HEK293 (cell line): ENCODE results near the gene ADGRF3.
"Not testable (repeated sequence)": the region's sequence is repeated elsewhere in the genome, so short reads cannot be mapped to it uniquely, and the experiment has no call there.

Experiments
- CTCF ChIA-PET: fragments of 350-600 bp; formaldehyde crosslinking; extraction: SDS; loops from one replicate; lab custom pipeline; 2021; ENCODE audit warnings: antibody characterized with exemption; lab: Yijun Ruan, JAX
- POLR2A ChIA-PET: fragments of 300-600 bp; formaldehyde crosslinking; extraction: SDS; loops from one replicate; lab custom pipeline; 2020; ENCODE audit warnings: antibody characterized with exemption, inconsistent platforms; lab: Yijun Ruan, JAX
- H3K27ac ChIP-seq: fragments of 200-500 bp; sonication (Bioruptor generic); 2 replicates; pipeline ENCODE4 v1.5.1; 2014; ENCODE audit warnings: low read depth, low read length, control low read depth, inconsistent platforms; ENCODE audit errors: extremely low read depth
- H3K36me3 ChIP-seq, 2 experiments: fragments of 200-500 bp in 1 of 2; sonication (Bioruptor generic) in 1 of 2; 1 replicate in 1 of 2; 2 replicates in 1 of 2; pipeline ENCODE4 v1.5.1; 2014 to 2017; ENCODE audit warnings: inconsistent platforms in 2 of 2, low read length in 2 of 2; ENCODE audit not compliant: control insufficient read depth in 2 of 2, insufficient read depth in 1 of 2
- H3K4me1 ChIP-seq: fragments of 200-500 bp; sonication (Bioruptor generic); 2 replicates; pipeline ENCODE4 v1.5.1; 2014; ENCODE audit warnings: mild to moderate bottlenecking, low read length, inconsistent platforms; ENCODE audit not compliant: control insufficient read depth, insufficient read depth
- H3K4me3 ChIP-seq: 2 replicates; pipeline ENCODE4 v1.5.1; 2011; ENCODE audit warnings: low read depth, mild to moderate bottlenecking, control low read depth, low read length, moderate library complexity
- H3K9me3 ChIP-seq: fragments of 200-500 bp; sonication (Bioruptor generic); 2 replicates; pipeline ENCODE4 v1.5.1; 2014; ENCODE audit warnings: low read depth, low read length, inconsistent platforms; ENCODE audit not compliant: control insufficient read depth, insufficient read depth
- BCL11A ChIP-seq: fragments of 450-650 bp; formaldehyde crosslinking; IDR thresholded peaks from 2 replicates; pipeline ENCODE4 v1.5.1; 2016; ENCODE audit warnings: low read depth, missing biosample characterization, missing genetic modification characterization
- GLIS1 ChIP-seq: fragments of 450-650 bp; formaldehyde crosslinking; IDR thresholded peaks from 2 replicates; pipeline ENCODE4 v1.5.1; 2016; ENCODE audit warnings: missing biosample characterization, missing genetic modification characterization
- GLIS2 ChIP-seq: fragments of 450-650 bp; formaldehyde crosslinking; IDR thresholded peaks from 2 replicates; pipeline ENCODE4 v1.5.1; 2016; ENCODE audit warnings: missing biosample characterization, missing genetic modification characterization
- HOXD13 ChIP-seq: sonication (generic); formaldehyde crosslinking; IDR thresholded peaks from 2 replicates; pipeline ENCODE4 v1.8.0; 2022; ENCODE audit warnings: missing genetic modification reagents, borderline replicate concordance
- PRDM4 ChIP-seq: fragments of 450-650 bp; formaldehyde crosslinking; IDR thresholded peaks from 2 replicates; pipeline ENCODE4 v1.5.1; 2017; ENCODE audit warnings: missing biosample characterization, missing genetic modification characterization
- SALL2 ChIP-seq: fragments of 450-650 bp; formaldehyde crosslinking; IDR thresholded peaks from 2 replicates; pipeline ENCODE4 v1.5.0; 2017; ENCODE audit warnings: missing biosample characterization, mild to moderate bottlenecking, missing genetic modification characterization, borderline replicate concordance
- ZBTB21 ChIP-seq: fragments of 450-650 bp; formaldehyde crosslinking; IDR thresholded peaks from 2 replicates; pipeline ENCODE4 v1.5.1; 2017; ENCODE audit warnings: missing biosample characterization, missing genetic modification characterization
- ZBTB49 ChIP-seq: fragments of 450-650 bp; formaldehyde crosslinking; IDR thresholded peaks from 2 replicates; pipeline ENCODE4 v1.5.1; 2016; ENCODE audit warnings: missing biosample characterization, missing genetic modification characterization, low read depth
- ZNF112 ChIP-seq: fragments of 450-650 bp; formaldehyde crosslinking; IDR thresholded peaks from 2 replicates; pipeline ENCODE4 v1.5.0; 2017; ENCODE audit warnings: missing biosample characterization, missing genetic modification characterization
- ZNF311 ChIP-seq: fragments of 450-650 bp; formaldehyde crosslinking; IDR thresholded peaks from 2 replicates; pipeline ENCODE4 v1.5.1; 2017; ENCODE audit warnings: missing biosample characterization, missing genetic modification characterization, borderline replicate concordance
- ZNF561 ChIP-seq: fragments of 450-650 bp; IDR thresholded peaks from 2 replicates; pipeline ENCODE4 v1.5.1; 2018; ENCODE audit warnings: missing biosample characterization, missing genetic modification characterization, borderline replicate concordance
- ZNF571 ChIP-seq: fragments of 450-650 bp; formaldehyde crosslinking; IDR thresholded peaks from 2 replicates; pipeline ENCODE4 v1.5.0; 2017; ENCODE audit warnings: missing biosample characterization, missing genetic modification characterization
- ZNF707 ChIP-seq: fragments of 450-650 bp; formaldehyde crosslinking; IDR thresholded peaks from 2 replicates; pipeline ENCODE4 v1.5.1; 2016; ENCODE audit warnings: missing biosample characterization, missing genetic modification characterization
- ZNF776 ChIP-seq: fragments of 450-650 bp; formaldehyde crosslinking; IDR thresholded peaks from 2 replicates; pipeline ENCODE4 v1.5.0; 2017; ENCODE audit warnings: missing biosample characterization, missing genetic modification characterization, borderline replicate concordance
- TF ChIP-seq, protein P1 (sequence below): fragments of 450-650 bp; formaldehyde crosslinking; IDR thresholded peaks from 2 replicates; pipeline ENCODE4 v1.5.1; 2016; ENCODE audit warnings: missing biosample characterization, missing genetic modification characterization

Gene ADGRF3

GRCh38 chr2:26333293-26333692, 13.3 kb downstream of the ADGRF3 start:
- Histone ChIP-seq H3K27ac (no peak overlapping the region), H3K4me1 (no peaks in the 10 kb centered on the region), H3K9me3 (no peaks in the 10 kb centered on the region), H3K36me3 (no peaks in the 10 kb centered on the region), H3K4me3 (no peak overlapping the region)
- POLR2A ChIA-PET, result no interaction called here
- TF ChIP-seq PRDM4 (tag by site-specific recombination), result no peak
- TF ChIP-seq, protein P1, sequence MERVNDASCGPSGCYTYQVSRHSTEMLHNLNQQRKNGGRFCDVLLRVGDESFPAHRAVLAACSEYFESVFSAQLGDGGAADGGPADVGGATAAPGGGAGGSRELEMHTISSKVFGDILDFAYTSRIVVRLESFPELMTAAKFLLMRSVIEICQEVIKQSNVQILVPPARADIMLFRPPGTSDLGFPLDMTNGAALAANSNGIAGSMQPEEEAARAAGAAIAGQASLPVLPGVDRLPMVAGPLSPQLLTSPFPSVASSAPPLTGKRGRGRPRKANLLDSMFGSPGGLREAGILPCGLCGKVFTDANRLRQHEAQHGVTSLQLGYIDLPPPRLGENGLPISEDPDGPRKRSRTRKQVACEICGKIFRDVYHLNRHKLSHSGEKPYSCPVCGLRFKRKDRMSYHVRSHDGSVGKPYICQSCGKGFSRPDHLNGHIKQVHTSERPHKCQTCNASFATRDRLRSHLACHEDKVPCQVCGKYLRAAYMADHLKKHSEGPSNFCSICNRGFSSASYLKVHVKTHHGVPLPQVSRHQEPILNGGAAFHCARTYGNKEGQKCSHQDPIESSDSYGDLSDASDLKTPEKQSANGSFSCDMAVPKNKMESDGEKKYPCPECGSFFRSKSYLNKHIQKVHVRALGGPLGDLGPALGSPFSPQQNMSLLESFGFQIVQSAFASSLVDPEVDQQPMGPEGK, result no peak
- no peak for TF ChIP-seq ZNF112 (tag by site-specific recombination)
- no peak for TF ChIP-seq ZBTB49 (tag by site-specific recombination)
- TF ChIP-seq SALL2 (tag by site-specific recombination), result no peak
- CTCF ChIA-PET, result interaction anchor here (0.7 kb wide), 1 partner anchor 188 kb away, joined by 3 read pairs; no protein-coding TSS in a partner anchor

DNA sequence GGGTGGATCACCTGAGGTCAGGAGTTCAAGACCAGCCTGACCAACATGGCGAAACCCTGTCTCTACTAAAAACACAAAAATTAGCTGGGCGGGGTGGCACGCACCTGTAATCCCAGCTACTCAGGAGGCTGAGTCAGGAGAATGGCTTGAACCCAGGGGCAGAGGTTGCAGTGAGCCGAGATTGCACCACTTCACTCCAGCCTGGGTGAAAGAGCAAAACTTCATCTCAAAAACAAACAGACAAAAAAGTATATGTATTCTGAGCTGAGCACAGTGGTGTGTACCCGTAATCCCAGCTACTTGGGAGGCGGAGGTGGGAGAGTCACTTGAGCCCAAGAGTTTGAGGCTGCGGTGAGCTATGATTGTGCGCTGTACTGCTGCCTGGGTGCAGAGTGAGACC, 15.3 kb downstream of the ADGRF3 start:
- not testable (repeated sequence) for H3K4me1 ChIP-seq, H3K9me3 ChIP-seq, H3K36me3 ChIP-seq, H3K27ac ChIP-seq, H3K4me3 ChIP-seq
- ChIA-PET CTCF (interaction anchor here (0.6 to 2.3 kb wide), 14 partner anchors 7 to 802 kb away, joined by 3 to 7 read pairs (median 4); no protein-coding TSS in a partner anchor), POLR2A (interaction anchor here (1.1 kb wide), 1 partner anchor 14 kb away, joined by 3 read pairs; the partner anchor contains the start of gene SELENOI)

- Histone ChIP-seq H3K4me3 (no peak overlapping the region), H3K36me3 (no peaks in the 10 kb centered on the region), H3K9me3 (no peaks in the 10 kb centered on the region), H3K27ac (no peak overlapping the region), H3K4me1 (no peaks in the 10 kb centered on the region)
- CTCF ChIA-PET, result interaction anchor here (0.6 to 2.3 kb wide), 20 partner anchors 8 to 416 kb away, joined by 3 to 7 read pairs (median 4); partner anchors contain the start of genes HADHA and HADHB
- TF ChIP-seq BCL11A (tag by site-specific recombination), result no peak
- no peak for TF ChIP-seq GLIS2 (tag by site-specific recombination)
- no peak for TF ChIP-seq GLIS1 (tag by site-specific recombination)
- TF ChIP-seq ZNF561 (tag by site-specific recombination), result no peak
- no peak for TF ChIP-seq ZNF707 (tag by site-specific recombination)
- TF ChIP-seq HOXD13 (CRISPR knock-in tag), result no peak
- no peak for TF ChIP-seq ZNF571 (tag by site-specific recombination)
- TF ChIP-seq ZNF776, result no peak
- no peak for TF ChIP-seq ZBTB21 (tag by site-specific recombination)
- no peak for TF ChIP-seq ZNF311 (tag by site-specific recombination)
- POLR2A ChIA-PET, result interaction anchor here (0.6 to 1.1 kb wide), 2 partner anchors 15 to 475 kb away, joined by 3 read pairs; partner anchors contain the start of gene SELENOI
Measured at GRCh38 chr2:26330604-26331003, 16.0 kb downstream of the ADGRF3 start.
